Esophagus (tissue), 2 donors: Measurements from ENCODE around the gene HMSD. TPM values are rescaled to one million over a fixed set of nuclear protein-coding genes. Genes with fewer than 3 reads are reported as not detected.

ENCODE experiments used
- H3K27ac ChIP-seq, 2 donors: one replicate each; pipeline ENCODE4 v1.5.1; 2013; ENCODE audit warnings: low read depth in 2 of 2, mild to moderate bottlenecking in 2 of 2, inconsistent platforms in 1 of 2, low read length in 1 of 2, moderate library complexity in 1 of 2
- H3K27me3 ChIP-seq, 2 donors: one replicate each; pipeline ENCODE4 v1.6.1; 2013; ENCODE audit warnings: low read length in 2 of 2, control low read depth in 1 of 2, mild to moderate bottlenecking in 1 of 2; ENCODE audit not compliant: insufficient read depth in 2 of 2, control insufficient read depth in 1 of 2
- H3K36me3 ChIP-seq, 2 donors: one replicate each; pipeline ENCODE4 v1.6.1; 2013; ENCODE audit warnings: low read length in 1 of 2; ENCODE audit not compliant: control insufficient read depth in 2 of 2, insufficient read depth in 2 of 2
- H3K4me1 ChIP-seq, 2 donors: one replicate each; pipeline ENCODE4 v1.6.1; 2013; ENCODE audit warnings: low read length in 1 of 2; ENCODE audit not compliant: control insufficient read depth in 2 of 2, insufficient read depth in 2 of 2
- H3K4me3 ChIP-seq, 2 donors: one replicate each; pipeline ENCODE4 v1.5.1; 2013; ENCODE audit warnings: low read length in 2 of 2, mild to moderate bottlenecking in 2 of 2, low read depth in 1 of 2, moderate library complexity in 1 of 2
- H3K9me3 ChIP-seq, 2 donors: one replicate each; pipeline ENCODE4 v1.6.1; 2013; ENCODE audit warnings: mild to moderate bottlenecking in 2 of 2, low read depth in 1 of 2, low read length in 1 of 2, moderate library complexity in 1 of 2; ENCODE audit not compliant: control insufficient read depth in 2 of 2, insufficient read depth in 1 of 2
- WGBS, 2 donors: extraction: QIAGEN DNeasy Blood & Tissue Kit; methylation state at CpG; one replicate each; pipeline ENCODE4 v1.1.7; 2013; 5-methylcytosine and 5-hydroxymethylcytosine counted together
- polyA plus RNA-seq, 2 donors: library from polyadenylated mRNA; stranded (reverse); fragments of 200-250 nt; gene quantifications; one replicate each; pipeline ENCODE4 v1.2.3, GENCODE V29; 2013
- donor health status: healthy with polysubstance abuse.
- donor health status: Bipolar disorder and iron deficiency.

The HMSD gene
- polyA plus RNA-seq, 2 donors = 0.26 to 0.55 TPM

- no peaks in the 10 kb centered on the region for H3K27me3 ChIP-seq
- H3K4me1 ChIP-seq = no peaks in the 10 kb centered on the region
- H3K9me3 ChIP-seq = no peaks in the 10 kb centered on the region
- no peak overlapping the region for H3K27ac ChIP-seq
- WGBS, 2 donors = 66% methylated on average over 7 of the region's 7 CpGs
- peaks cover 14 to 16% of the 10 kb centered on the region in 2 donors for H3K36me3 ChIP-seq
- no peak overlapping the region for H3K4me3 ChIP-seq
These were observed 30.9 kb downstream of the HMSD start for GRCh38 chr18:63980027-63980426.

GRCh38 chr18:63980896-63981460 is 31.9 kb downstream of the HMSD start:
- WGBS, 2 donors = 85 to 87% methylated on average over 6 of the region's 6 CpGs
- peaks cover 14 to 18% of the 10 kb centered on the region in 2 donors for H3K36me3 ChIP-seq
- no peaks in the 10 kb centered on the region for H3K9me3 ChIP-seq

DNA sequence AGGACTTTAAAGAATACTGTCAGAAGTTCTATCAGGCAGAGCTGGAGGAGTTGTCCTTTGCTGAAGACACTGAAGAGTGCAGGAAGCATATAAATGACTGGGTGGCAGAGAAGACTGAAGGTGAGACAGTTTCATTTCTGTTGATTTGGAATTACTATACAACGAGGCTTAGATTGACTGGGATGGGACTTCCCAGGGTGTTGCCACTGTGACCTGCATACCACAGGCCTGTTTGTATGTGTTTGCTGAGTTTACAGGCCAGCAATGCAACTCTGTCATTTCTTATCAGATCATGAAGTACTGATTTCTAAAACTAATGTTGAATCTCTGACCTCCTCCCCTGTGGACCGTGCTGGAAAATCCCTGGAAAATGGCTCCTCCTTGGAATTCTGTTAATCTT is 32.6 kb downstream of the HMSD start:
- 36 to 56% methylated on average over 2 of the region's 2 CpGs for WGBS, 2 donors
- Histone ChIP-seq H3K36me3 (peaks cover 14 to 18% of the 10 kb centered on the region in 2 donors), H3K4me1 (no peaks in the 10 kb centered on the region), H3K4me3 (no peak overlapping the region), H3K27ac (no peak overlapping the region), H3K9me3 (no peaks in the 10 kb centered on the region), H3K27me3 (no peaks in the 10 kb centered on the region)

More at GRCh38 chr18:63980896-63981460, 31.9 kb downstream of the HMSD start:
- Histone ChIP-seq H3K4me1 (no peaks in the 10 kb centered on the region), H3K27ac (no peak overlapping the region), H3K4me3 (no peak overlapping the region), H3K27me3 (no peaks in the 10 kb centered on the region)

DNA sequence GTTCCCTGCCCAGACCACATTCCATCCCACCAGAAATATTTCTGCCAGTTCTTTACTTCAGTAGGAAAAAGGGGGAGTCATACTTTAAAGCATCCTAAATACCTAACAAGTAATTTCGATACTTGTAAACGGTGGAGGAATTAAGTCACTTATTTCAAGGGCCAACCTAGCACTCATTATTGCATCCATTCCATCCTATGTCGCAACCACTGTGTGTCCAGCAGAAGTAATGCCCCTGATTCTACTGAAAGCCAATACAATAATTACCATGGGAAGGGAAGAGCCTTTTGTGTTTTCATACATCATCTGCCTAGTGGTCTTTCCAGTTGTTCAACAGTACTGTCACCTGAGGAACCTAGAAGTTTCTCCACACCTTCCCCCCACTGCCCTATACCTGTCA is 33.3 kb downstream of the HMSD start:
- Histone ChIP-seq H3K27ac (no peak overlapping the region), H3K9me3 (no peaks in the 10 kb centered on the region), H3K4me1 (no peaks in the 10 kb centered on the region), H3K4me3 (no peak overlapping the region), H3K27me3 (no peaks in the 10 kb centered on the region), H3K36me3 (peaks cover 14 to 24% of the 10 kb centered on the region in 2 donors)
- 91 to 92% methylated on average over 3 of the region's 3 CpGs for WGBS, 2 donors

DNA sequence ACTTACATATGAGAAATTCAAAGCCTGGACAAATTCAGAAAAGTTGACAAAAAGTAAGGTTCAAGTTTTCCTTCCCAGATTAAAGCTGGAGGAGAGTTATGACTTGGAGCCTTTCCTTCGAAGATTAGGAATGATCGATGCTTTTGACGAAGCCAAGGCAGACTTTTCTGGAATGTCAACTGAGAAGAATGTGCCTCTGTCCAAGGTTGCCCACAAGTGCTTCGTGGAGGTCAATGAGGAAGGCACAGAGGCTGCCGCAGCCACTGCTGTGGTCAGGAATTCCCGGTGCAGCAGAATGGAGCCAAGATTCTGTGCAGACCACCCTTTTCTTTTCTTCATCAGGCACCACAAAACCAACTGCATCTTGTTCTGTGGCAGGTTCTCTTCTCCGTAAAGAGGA is 37.8 kb downstream of the HMSD start:
- Histone ChIP-seq H3K36me3 (peaks cover 6 to 22% of the 10 kb centered on the region in 2 donors), H3K9me3 (no peaks in the 10 kb centered on the region), H3K27me3 (no peaks in the 10 kb centered on the region), H3K4me3 (no peak overlapping the region), H3K27ac (no peak overlapping the region), H3K4me1 (no peaks in the 10 kb centered on the region)
- WGBS, 2 donors = 85 to 86% methylated on average over 7 of the region's 7 CpGs

- Histone ChIP-seq H3K4me3 (no peak overlapping the region), H3K27me3 (no peaks in the 10 kb centered on the region), H3K27ac (no peak overlapping the region), H3K36me3 (peaks cover 0 to 18% of the 10 kb centered on the region in 2 donors), H3K9me3 (no peaks in the 10 kb centered on the region), H3K4me1 (no peaks in the 10 kb centered on the region)
- WGBS, 2 donors = 86 to 94% methylated on average over 2 of the region's 2 CpGs
These were observed 38.6 kb downstream of the HMSD start for GRCh38 chr18:63987743-63988142.

DNA sequence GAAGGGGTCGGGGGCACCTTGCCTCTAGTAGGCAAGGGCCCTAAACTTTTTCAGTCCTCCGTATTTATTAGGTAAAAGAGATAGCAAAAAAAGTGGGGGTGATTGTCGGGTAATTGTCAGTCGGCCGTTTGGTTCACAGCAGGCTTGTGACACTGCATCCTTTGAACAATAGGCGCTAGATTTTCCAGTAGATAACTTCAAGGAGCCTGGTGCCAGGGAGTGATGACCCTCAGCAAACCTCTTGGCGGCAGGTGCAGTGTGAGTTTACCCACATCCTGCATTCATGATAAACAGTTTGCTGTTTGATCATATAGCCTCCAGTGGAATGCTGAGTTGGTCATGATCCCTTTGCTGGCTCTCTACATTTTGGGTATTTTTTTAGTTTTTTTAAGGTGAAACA is 43.6 kb downstream of the HMSD start:
- Histone ChIP-seq H3K36me3 (no peaks in the 10 kb centered on the region), H3K4me3 (no peak overlapping the region), H3K27ac (no peak overlapping the region), H3K27me3 (no peaks in the 10 kb centered on the region), H3K9me3 (peaks cover 0 to 3% of the 10 kb centered on the region in 2 donors), H3K4me1 (no peaks in the 10 kb centered on the region)
- 85 to 87% methylated on average over 7 of the region's 7 CpGs for WGBS, 2 donors

DNA sequence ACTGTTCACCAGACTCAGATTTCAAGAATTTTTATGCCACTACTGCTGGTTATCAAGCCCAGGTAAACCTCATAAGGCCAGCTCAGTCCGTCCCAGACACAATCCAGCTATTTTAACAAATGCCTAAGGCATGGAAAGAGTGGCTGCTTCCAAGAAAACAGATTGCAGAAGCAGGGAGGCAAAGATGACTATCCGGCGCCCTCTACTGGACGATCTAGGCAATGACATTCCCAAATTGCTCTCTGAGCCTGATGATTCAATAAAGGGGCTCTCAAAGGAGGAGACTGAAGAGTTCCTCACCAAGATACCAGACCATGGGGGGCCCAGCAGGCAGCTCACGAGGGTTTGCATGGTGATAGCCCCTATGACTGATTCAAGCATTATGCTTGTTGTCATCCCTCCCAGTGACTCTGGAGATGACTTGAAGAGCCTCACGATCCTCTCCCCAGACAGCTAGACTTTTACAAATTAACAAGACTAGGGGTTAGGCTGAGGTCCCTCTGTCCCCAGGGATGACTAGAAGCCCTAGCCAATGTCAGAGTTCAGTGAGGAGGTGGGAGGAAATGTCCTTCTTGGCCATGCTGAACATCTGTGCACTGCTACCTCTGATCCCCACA is 45.8 kb downstream of the HMSD start:
- no peak overlapping the region for H3K4me3 ChIP-seq
- no peaks in the 10 kb centered on the region for H3K27me3 ChIP-seq
- H3K9me3 ChIP-seq = peaks cover 0 to 3% of the 10 kb centered on the region in 2 donors
- no peaks in the 10 kb centered on the region for H3K4me1 ChIP-seq
- 18 to 20% methylated on average over 6 of the region's 6 CpGs for WGBS, 2 donors
- no peaks in the 10 kb centered on the region for H3K36me3 ChIP-seq
- no peak overlapping the region for H3K27ac ChIP-seq

DNA sequence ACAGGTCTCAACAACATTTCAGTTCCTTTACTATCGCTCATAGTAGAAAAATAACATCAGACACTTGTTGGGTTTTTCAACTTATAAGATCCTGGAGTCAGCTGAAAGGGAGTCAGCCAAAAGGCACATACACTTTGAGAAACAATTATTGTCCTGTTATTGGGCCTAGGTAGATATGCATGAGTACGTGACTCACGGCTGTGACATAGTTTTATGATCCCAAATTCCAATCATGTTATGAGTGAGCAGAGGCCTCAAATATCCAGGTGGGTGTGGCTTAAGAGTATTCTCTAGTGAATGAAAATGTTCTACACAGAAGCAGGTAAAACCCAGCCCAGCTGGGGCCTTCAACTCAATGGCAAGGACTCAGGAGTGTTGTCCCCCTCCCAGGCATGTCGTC is 47.9 kb downstream of the HMSD start:
- Histone ChIP-seq H3K4me3 (no peak overlapping the region), H3K4me1 (no peaks in the 10 kb centered on the region), H3K9me3 (peaks cover 0 to 5% of the 10 kb centered on the region in 2 donors), H3K36me3 (no peaks in the 10 kb centered on the region), H3K27ac (no peak overlapping the region), H3K27me3 (no peaks in the 10 kb centered on the region)
- 82 to 85% methylated on average over 4 of the region's 4 CpGs for WGBS, 2 donors

- Histone ChIP-seq H3K9me3 (peaks cover 2 to 6% of the 10 kb centered on the region in 2 donors), H3K4me1 (no peaks in the 10 kb centered on the region), H3K4me3 (no peak overlapping the region), H3K27me3 (no peaks in the 10 kb centered on the region), H3K27ac (no peak overlapping the region), H3K36me3 (no peaks in the 10 kb centered on the region)
- WGBS, 2 donors = 78 to 80% methylated on average over 2 of the region's 2 CpGs
These were observed 48.5 kb downstream of the HMSD start for GRCh38 chr18:63997606-63998005.
